ENCODE measurements around the gene KPNA4.
"Not testable (repeated sequence)": the region's sequence is repeated elsewhere in the genome, so short reads cannot be mapped to it uniquely, and the experiment has no call there.

KPNA4 gene

GRCh38 chr3:160569894-160570652 is 4.7 kb upstream of the KPNA4 start:
- no peak for DNase-seq

GRCh38 chr3:160568989-160569388 is 3.6 kb upstream of the KPNA4 start:
- DNase-seq, result no peak

- no peak for DNase-seq
Observed at GRCh38 chr3:160567774-160568173, 2.4 kb upstream of the KPNA4 start.

- no peak for DNase-seq
Observed at GRCh38 chr3:160566499-160566898, 1.1 kb upstream of the KPNA4 start.

DNA sequence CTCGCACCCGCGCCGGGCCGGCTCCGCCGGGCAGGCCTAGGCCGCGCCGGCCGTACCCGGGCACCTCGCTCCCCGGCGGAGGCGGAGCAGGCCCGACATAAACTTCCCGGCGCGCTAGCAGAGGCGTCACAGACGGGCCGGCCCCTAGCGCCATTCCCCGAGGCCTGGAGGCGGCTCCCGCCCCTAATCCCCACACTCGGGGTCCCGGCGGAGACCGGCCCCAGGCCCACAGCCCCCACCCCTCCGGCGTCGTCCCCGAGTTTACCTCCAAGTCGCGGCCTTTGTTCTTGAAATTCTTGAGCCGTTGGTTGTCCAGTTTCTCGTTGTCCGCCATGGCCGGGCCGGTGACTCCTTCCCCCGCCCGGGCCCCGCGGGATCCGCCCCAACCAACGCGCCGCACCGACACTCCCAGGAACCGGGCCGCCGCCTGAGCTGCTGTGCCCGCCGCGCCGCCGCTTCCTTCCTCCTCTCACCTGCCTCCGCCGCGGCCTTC is 376 bp downstream of the KPNA4 start:
- DNase-seq, result peak; percentile 70 to 78

DNA sequence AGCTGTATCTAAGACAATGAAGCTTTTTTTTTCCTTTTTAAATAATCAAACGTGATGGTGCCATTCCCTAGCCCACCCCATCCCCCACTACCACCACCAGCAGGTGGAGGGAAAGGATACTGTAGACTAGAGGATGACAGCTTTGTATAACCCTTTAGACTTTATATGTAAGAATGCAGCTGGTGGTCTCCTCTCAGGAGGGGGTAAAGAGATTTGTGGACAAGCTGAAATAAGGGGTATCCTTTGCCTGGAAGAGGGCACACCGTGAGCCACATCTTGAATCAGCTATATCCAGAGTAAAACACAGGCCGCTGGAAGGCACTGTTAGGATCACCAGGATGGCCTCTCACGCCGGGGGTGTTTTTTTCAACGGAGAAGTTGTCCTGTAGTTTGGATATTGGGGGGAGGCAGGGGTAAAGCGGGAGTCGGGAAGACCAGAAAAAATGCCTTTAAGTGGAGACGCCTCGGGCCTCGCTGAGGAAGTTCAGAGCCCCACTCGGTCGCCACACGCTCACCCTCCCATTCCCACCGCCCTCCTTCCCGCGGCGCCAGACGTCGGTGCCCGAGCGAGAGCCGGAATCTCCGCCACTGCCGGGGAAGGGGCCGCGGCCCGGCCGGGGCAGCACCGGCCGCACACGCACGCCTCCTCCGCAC is 986 bp downstream of the KPNA4 start:
- peak; percentile 39 to 63 for DNase-seq

DNA sequence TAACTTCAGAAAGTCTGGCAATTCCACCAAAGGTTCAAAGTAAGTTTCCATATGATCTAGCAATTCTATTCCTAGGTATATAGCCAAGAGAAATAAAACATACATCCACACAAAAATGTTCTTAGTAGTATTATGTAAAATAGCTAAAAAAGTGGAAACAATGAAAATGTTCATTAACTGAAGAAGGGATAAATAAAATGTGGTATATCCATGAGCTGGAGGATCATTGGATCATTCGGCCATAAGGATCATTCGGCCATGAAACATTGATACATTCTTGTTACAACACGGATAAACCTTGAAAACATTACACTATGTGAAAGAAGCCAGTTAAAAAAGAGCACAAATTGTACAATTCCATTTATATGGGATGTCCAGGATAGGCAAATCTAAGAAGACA is 2.4 kb downstream of the KPNA4 start:
- DNase-seq, result no peak

DNA sequence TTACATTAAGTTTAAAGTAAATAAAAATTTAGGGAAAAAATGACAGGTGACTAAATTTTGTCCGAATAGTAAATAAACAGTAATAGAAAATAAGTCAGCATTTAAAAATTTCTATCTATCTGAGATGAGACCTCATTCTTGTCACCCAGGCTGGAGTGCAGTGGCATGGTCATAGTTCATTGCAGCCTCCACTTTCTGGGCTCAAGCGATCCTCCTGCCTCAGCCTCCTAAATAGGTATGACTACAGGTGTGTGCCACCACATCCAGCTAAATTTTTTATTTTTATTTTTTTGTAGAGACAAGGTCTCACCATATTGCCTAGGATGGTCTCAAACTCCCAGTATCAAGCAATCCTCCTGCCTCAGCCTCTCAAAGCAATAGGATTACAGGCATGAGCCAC is 7.8 kb downstream of the KPNA4 start:
- DNase-seq, result no peak

GRCh38 chr3:160556141-160556540 is 9.2 kb downstream of the KPNA4 start:
- DNase-seq, result no peak

GRCh38 chr3:160554980-160555379 is 10.4 kb downstream of the KPNA4 start:
- no peak for DNase-seq

DNA sequence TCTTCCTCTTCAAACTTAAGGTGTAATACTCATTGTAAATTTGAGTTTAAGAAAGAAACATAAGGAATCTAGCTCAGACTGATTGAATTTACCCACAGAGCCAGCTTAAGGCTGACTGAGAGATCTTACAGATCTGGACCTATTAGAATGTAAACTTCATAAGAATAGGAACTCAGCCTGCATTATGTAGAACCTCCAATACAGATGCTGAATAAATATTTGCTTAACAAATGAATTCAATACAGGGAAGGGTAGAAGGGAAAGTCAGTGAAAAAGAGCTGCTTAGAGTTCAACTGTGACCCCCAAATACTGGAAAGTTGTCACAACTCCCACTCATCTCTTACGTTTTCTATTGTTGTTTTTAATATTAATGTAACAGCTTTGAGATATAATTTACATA is 11.5 kb downstream of the KPNA4 start:
- DNase-seq, result peak in 1 of 2 experiments; percentile 12

GRCh38 chr3:160546727-160547126 is 18.6 kb downstream of the KPNA4 start:
- DNase-seq, result no peak

DNA sequence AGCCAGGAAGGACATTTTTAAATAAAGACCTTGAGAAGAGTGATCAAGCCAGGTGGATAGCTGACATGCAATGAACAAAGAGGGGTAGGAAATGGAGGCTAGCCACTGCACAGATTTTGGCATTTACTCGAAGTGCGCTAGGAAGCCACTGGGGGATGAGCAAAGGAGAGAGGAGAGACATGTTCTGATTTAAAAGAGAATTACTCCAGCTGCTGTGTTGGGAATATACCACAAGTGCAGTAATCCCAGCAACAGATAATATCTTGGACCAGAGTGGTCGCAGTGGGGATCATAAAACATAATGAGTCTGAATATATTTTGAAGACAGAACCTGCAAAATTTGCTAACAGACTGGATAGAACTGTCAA is 19.9 kb downstream of the KPNA4 start:
- peak in 1 of 2 experiments; percentile 18 for DNase-seq

GRCh38 chr3:160544844-160545503 is 20.4 kb downstream of the KPNA4 start:
- DNase-seq, result no peak

DNA sequence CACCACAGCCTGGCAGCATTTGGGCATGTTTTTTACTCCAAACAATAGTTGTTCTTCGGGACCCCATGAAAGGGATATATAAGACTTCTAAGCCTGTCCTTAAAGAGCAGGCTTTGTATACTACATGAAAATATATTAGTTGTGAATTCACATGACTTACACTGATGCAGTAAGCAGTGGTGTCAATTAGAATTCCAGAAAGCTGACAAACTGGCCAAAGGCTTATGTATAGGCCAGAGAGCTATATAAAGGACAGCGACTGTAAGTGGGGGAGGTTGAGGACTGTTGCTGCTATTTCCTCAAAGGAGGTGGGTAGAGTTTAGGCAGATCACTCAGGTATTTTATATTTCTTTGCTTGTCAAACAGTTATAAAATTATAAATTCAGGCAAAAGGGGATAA is 24.8 kb downstream of the KPNA4 start:
- DNase-seq, result no peak

GRCh38 chr3:160538895-160539294 is 26.5 kb downstream of the KPNA4 start:
- no peak for DNase-seq

GRCh38 chr3:160537729-160538128 is 27.6 kb downstream of the KPNA4 start:
- DNase-seq, result no peak

DNA sequence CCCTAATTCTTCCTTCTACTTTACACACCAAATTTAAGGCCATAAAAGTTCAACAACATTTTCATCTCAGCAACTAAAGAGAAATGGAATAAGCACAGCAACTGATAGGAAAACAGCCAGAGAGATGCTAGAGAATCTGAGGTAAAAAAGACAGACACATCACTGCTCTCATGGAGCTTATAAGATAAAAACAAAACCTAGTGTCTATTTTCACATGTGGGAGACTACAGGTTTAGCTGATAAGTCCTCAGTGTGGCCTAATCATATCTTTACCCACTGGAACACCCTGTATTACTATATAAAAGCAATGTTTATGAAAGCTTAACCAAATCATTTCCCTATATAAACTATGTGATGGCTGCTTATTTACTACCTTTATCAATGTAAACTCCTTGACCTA is 33.0 kb downstream of the KPNA4 start:
- DNase-seq, result no peak

DNA sequence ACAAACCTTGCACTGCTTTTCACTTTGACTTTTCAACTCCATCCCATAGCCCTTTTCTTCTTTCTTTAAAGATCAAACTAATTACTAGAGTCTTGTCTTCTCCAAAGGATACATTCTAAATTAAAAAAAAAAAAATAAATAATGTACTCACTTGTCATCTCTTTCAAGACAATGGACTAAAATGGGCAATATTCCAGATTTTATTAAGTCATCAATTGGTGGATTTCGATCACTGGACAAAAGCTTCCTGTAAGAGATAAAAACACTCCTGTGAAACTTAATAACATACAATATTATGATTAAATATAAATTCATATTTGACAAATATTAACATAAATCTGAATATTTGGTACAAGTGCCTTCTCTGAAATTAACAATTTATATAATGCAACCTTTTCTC is 34.1 kb downstream of the KPNA4 start:
- DNase-seq, result no peak

- not testable (repeated sequence) for DNase-seq
Observed at GRCh38 chr3:160516391-160516790, 49.0 kb downstream of the KPNA4 start.

DNA sequence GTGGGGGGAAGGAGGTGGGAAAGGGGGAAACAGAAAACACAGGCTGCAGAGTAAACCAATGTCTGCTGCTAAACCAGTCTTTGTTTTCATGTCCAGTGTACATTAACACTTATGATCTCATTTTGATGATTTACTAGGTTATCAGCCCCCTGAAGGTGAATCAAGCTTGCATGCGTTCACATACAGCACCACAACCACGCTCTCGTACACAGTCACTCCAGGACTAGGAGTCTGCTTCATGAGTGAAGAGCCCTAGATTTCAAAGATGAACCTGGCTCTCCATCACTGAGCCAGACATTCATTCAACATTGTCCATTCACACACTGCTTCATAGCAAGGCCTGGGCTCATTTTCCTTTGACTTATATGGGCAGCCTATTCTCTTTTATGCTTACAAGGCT is 64.0 kb downstream of the KPNA4 start:
- no peak for DNase-seq

DNA sequence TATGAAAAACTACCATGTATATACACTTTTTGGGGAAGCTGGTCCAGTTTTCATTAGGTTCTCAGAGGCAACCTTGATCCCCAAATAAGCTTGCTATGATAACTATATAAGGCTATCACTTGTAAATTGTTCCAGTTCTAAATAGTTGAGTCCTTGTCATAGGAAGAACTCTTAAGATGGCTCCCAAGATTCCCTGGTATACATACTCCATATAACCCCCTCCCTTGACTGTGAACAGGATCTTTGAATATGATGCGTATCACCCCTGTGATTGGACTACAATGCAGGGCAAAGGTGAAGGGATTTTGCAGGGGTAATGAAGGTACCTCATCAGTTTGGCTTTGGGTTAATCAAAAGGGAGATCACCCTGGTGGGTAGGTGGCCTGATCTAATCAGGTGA is 67.2 kb downstream of the KPNA4 start:
- DNase-seq, result no peak

DNA sequence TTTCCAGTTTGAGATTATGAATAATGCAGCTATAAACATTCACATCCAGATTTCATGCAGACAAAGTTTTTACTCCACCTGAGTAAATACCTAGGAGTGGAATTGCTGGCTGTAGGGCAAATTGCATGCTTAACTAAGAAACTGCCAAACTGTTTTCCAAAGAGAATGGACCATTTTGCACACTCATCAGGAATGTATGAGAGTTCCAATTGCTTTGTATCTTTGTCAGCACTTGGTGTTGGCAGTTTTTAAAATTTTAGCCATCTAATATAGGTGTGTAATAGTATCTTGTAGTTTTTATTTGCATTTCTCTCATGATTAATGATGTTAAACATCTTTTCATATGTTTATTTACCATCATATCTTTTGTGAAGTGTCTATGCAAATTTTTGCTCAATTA is 75.2 kb downstream of the KPNA4 start:
- DNase-seq, result no peak

GRCh38 chr3:160486459-160486869 is 78.9 kb downstream of the KPNA4 start:
- DNase-seq, result peak; percentile 34 to 53
